Testis (tissue), 3 donors: ENCODE data around the gene HECTD4. TPM values are rescaled to one million over a fixed set of nuclear protein-coding genes. Genes with fewer than 3 reads are reported as not detected.

ENCODE experiments used
- DNase-seq: peaks from one replicate; pipeline ENCODE4 v3.0.0-alpha.2; 2019
- H3K27ac ChIP-seq, 2 donors: fragments of 200-600 bp; sonication (generic); one replicate each; pipeline ENCODE4 v1.5.1; 2019
- H3K27me3 ChIP-seq: fragments of 200-600 bp; sonication (generic); one replicate; pipeline ENCODE4 v1.5.1; 2019
- H3K36me3 ChIP-seq: fragments of 200-600 bp; sonication (generic); one replicate; pipeline ENCODE4 v1.5.1; 2017; ENCODE audit warnings: low read depth; ENCODE audit errors: missing control alignments
- H3K4me1 ChIP-seq: fragments of 200-600 bp; sonication (generic); one replicate; pipeline ENCODE4 v1.5.1; 2019
- H3K4me3 ChIP-seq, 2 donors: fragments of 200-600 bp; sonication (generic); one replicate each; pipeline ENCODE4 v1.5.1; 2017 to 2019
- H3K9me3 ChIP-seq: fragments of 200-600 bp; sonication (generic); one replicate; pipeline ENCODE4 v1.5.1; 2017
- POLR2A ChIP-seq: fragments of 450-650 bp; IDR thresholded peaks from one replicate; pipeline ENCODE4 v1.6.1; 2017; ENCODE audit warnings: antibody characterized with exemption, mild to moderate bottlenecking, moderate library complexity
- whole genome bisulfite sequencing, 2 donors: methylation state at CpG; one replicate each; pipeline ENCODE4 v1.1.5; 2018; 5-methylcytosine and 5-hydroxymethylcytosine counted together
- intact Hi-C: fragments of 100-400 bp; cut with DNase I; formaldehyde crosslinking; loops from one replicate; pipeline ENCODE4 v1.15.1; 2023; ENCODE audit warnings: low total_unique reads
- polyA plus RNA-seq: library from polyadenylated mRNA; stranded (reverse); fragments of 350-450 nt; fragmentation: Illumina TruSeq; extraction: RNeasy Lipid Tissue Mini Kit (QIAGEN cat#74804); gene quantifications from one replicate; pipeline ENCODE4 v1.2.3, GENCODE V29; 2014; ENCODE audit warnings: low read depth, low replicate concordance; ENCODE audit not compliant: insufficient read depth
- total RNA-seq, 2 donors: library from RNA; depleted of rRNA; stranded (reverse); fragments of >200 nt; gene quantifications; one replicate each; pipeline ENCODE4 v1.2.3, GENCODE V29; 2016
- TF ChIP-seq, protein P1 (sequence below), 3 experiments: fragments of 450-650 bp in 2 of 3; fragments of 200-600 bp in 1 of 3; sonication (generic) in 1 of 3; IDR thresholded peaks; one replicate each; pipeline ENCODE4 v1.5.1; 2016 to 2019; ENCODE audit warnings: antibody characterized with exemption in 3 of 3, mild to moderate bottlenecking in 2 of 3, moderate library complexity in 1 of 3

The HECTD4 gene
- total and polyA plus RNA-seq, 3 donors from 2014 or later, result 49.6 to 91.8 (median 68.8) TPM

DNA sequence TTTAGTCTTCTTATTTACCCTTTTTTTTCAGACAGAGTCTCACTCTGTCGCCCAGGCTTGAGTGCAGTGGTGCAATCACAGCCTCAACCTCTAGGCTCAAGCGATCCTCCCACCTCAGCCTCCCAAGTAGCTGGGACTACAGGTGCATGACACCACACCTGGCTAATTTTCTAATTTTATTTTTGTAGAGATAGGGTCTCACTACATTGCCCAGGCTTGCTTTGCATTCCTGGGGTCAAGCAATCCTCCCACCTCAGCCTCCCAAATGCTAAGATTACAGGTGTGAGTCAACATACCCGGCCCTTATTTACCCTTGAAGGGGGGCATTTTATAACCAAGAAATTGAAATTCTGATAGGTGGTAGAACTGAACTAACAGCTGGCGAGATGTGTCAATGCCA lies 21.0 kb downstream of the HECTD4 start:
- H3K4me1 ChIP-seq, result no peaks in the 10 kb centered on the region
- TF ChIP-seq POLR2A, result no peak
- TF ChIP-seq, protein P1, sequence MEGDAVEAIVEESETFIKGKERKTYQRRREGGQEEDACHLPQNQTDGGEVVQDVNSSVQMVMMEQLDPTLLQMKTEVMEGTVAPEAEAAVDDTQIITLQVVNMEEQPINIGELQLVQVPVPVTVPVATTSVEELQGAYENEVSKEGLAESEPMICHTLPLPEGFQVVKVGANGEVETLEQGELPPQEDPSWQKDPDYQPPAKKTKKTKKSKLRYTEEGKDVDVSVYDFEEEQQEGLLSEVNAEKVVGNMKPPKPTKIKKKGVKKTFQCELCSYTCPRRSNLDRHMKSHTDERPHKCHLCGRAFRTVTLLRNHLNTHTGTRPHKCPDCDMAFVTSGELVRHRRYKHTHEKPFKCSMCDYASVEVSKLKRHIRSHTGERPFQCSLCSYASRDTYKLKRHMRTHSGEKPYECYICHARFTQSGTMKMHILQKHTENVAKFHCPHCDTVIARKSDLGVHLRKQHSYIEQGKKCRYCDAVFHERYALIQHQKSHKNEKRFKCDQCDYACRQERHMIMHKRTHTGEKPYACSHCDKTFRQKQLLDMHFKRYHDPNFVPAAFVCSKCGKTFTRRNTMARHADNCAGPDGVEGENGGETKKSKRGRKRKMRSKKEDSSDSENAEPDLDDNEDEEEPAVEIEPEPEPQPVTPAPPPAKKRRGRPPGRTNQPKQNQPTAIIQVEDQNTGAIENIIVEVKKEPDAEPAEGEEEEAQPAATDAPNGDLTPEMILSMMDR (IDR thresholded peaks at IDR 0.05), result no peak
- H3K4me3 ChIP-seq, result no peak overlapping the region
- H3K9me3 ChIP-seq, result no peaks in the 10 kb centered on the region
- DNase-seq, result no peak
- intact Hi-C loops, result no loop called here
- 89 to 99% methylated on average over 4 of the region's 4 CpGs for WGBS, 2 donors
- H3K27ac ChIP-seq, result no peak overlapping the region
- no peaks in the 10 kb centered on the region for H3K27me3 ChIP-seq
- no peaks in the 10 kb centered on the region for H3K36me3 ChIP-seq

DNA sequence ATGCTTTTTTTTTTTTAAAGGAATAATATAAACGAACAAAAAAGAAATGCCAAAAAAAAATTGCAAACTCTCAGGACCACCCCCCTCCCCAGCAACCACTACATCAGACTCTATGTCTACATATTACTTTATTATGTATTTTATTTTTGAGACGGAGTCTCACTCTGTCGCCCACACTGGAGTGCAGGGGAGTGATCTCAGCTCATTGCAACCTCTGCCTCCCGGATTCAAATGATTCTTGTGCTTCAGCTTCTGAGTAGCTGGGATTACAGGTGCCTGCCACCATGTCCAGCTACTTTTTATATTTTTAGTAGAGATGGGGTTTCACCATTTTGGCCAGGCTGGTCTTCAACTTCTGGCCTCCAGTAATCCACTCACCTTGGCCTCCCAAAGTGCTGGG lies 22.9 kb downstream of the HECTD4 start:
- DNase-seq, result no peak
- H3K27me3 ChIP-seq, result no peaks in the 10 kb centered on the region
- WGBS, 2 donors, result 91 to 93% methylated on average over 4 of the region's 4 CpGs
- no peak overlapping the region for H3K27ac ChIP-seq
- no peaks in the 10 kb centered on the region for H3K4me1 ChIP-seq
- intact Hi-C loops, result no loop called here
- no peak overlapping the region for H3K4me3 ChIP-seq
- TF ChIP-seq, protein P1 (IDR thresholded peaks at IDR 0.05), result no peak
- TF ChIP-seq POLR2A, result no peak
- no peaks in the 10 kb centered on the region for H3K36me3 ChIP-seq
- H3K9me3 ChIP-seq, result no peaks in the 10 kb centered on the region

- WGBS, 2 donors, result 44 to 61% methylated on average over 2 of the region's 2 CpGs
- DNase-seq, result no peak
- Histone ChIP-seq H3K27ac (no peak overlapping the region), H3K36me3 (no peaks in the 10 kb centered on the region), H3K4me3 (no peak overlapping the region), H3K9me3 (no peaks in the 10 kb centered on the region), H3K27me3 (no peaks in the 10 kb centered on the region), H3K4me1 (no peaks in the 10 kb centered on the region)
- TF ChIP-seq, protein P1 (IDR thresholded peaks at IDR 0.05), result no peak
- no peak for TF ChIP-seq POLR2A
- intact Hi-C loops, result no loop called here
Measured at GRCh38 chr12:112357214-112357613, 25.0 kb downstream of the HECTD4 start.

DNA sequence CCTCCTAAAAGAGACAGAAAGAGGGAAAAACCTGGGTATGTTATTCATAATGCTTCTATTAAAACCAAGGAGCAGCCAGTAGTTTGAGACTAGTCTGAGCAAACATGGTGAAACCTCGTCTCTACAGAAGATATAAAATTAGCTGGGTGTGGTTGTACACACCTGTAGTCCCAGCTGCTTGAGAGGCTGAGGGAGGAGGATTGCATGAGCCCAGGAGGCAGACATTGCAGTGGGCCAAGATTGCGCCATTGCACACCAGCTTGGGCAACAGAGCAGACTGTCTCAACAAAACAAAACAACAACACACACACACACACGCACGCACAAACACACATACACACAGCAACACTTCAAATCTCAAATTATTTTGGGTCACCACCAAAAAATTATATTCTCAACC lies 27.8 kb downstream of the HECTD4 start:
- DNase-seq, result no peak
- Histone ChIP-seq H3K27ac (no peak overlapping the region), H3K4me3 (no peak overlapping the region), H3K36me3 (no peaks in the 10 kb centered on the region), H3K9me3 (no peaks in the 10 kb centered on the region), H3K4me1 (no peaks in the 10 kb centered on the region), H3K27me3 (no peaks in the 10 kb centered on the region)
- intact Hi-C loops, result no loop called here
- WGBS, 2 donors, result 96 to 98% methylated on average over 4 of the region's 4 CpGs
- no peak for TF ChIP-seq POLR2A
- TF ChIP-seq, protein P1 (IDR thresholded peaks at IDR 0.05), result no peak

DNA sequence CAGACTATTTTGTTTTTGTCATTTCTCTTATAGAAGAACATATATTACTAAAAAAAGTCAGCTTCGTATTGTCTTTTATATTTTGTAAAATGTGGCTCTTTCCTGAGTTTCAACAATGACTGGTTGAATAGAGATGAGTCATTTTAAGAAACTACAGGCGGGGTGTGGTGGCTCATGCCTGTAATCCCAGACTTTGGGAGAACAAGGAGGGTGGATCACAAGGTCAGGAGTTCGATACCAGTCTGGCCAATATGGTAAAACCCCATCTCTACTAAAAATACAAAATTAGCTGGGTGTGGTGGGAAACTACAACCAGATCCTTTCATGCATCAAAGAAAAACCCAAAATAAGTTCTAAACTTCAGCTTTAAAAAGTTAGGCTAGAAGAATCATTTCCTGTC lies 28.8 kb downstream of the HECTD4 start:
- Histone ChIP-seq H3K4me1 (no peaks in the 10 kb centered on the region), H3K36me3 (no peaks in the 10 kb centered on the region), H3K27me3 (no peaks in the 10 kb centered on the region), H3K27ac (no peak overlapping the region), H3K4me3 (no peak overlapping the region), H3K9me3 (no peaks in the 10 kb centered on the region)
- no peak for TF ChIP-seq POLR2A
- TF ChIP-seq, protein P1 (IDR thresholded peaks at IDR 0.05), result no peak
- WGBS, 2 donors, result 80 to 89% methylated on average over 3 of the region's 3 CpGs
- DNase-seq, result no peak
- intact Hi-C loops, result no loop called here
